H9 (cell line): Measurements from ENCODE around the gene TFPI. TPM values are rescaled to one million over a fixed set of nuclear protein-coding genes. Genes with fewer than 3 reads are reported as not detected.

Experiments used
- DNase-seq: peaks from one replicate; pipeline ENCODE4 v3.0.0-alpha.2; 2017
- H2AFZ ChIP-seq: one replicate; pipeline ENCODE4 v1.6.1; 2013; ENCODE audit warnings: mild to moderate bottlenecking, low read length, control low read depth, moderate library complexity
- H2AK5ac ChIP-seq: 2 replicates; pipeline ENCODE4 v1.6.1; 2013; ENCODE audit warnings: low read length, control low read depth, mixed read lengths; ENCODE audit not compliant: insufficient read length
- H2BK120ac ChIP-seq: one replicate; pipeline ENCODE4 v1.6.1; 2013; ENCODE audit warnings: low read depth, mild to moderate bottlenecking, low read length, control low read depth, inconsistent platforms; ENCODE audit not compliant: poor library complexity, severe bottlenecking
- H2BK12ac ChIP-seq: 2 replicates; pipeline ENCODE4 v1.6.1; 2013; ENCODE audit warnings: low read length, control low read depth, mixed read lengths, low read depth; ENCODE audit not compliant: insufficient read length
- H2BK15ac ChIP-seq: 2 replicates; pipeline ENCODE4 v1.6.1; 2013; ENCODE audit warnings: low read depth, low read length, control low read depth
- H2BK20ac ChIP-seq: one replicate; pipeline ENCODE4 v1.6.1; 2013; ENCODE audit warnings: low read depth, mild to moderate bottlenecking, low read length, control low read depth, inconsistent platforms; ENCODE audit not compliant: poor library complexity, severe bottlenecking
- H2BK5ac ChIP-seq: 2 replicates; pipeline ENCODE4 v1.6.1; 2013; ENCODE audit warnings: low read length, control low read depth, mixed read lengths; ENCODE audit not compliant: insufficient read length
- H3K14ac ChIP-seq: 2 replicates; pipeline ENCODE4 v1.6.1; 2013; ENCODE audit warnings: low read length, control low read depth; ENCODE audit not compliant: insufficient read depth
- H3K18ac ChIP-seq: 2 replicates; pipeline ENCODE4 v1.6.1; 2013; ENCODE audit warnings: low read depth, mild to moderate bottlenecking, mixed read lengths, low read length, control low read depth; ENCODE audit not compliant: insufficient read length
- H3K23ac ChIP-seq: 2 replicates; pipeline ENCODE4 v1.6.1; 2013; ENCODE audit warnings: low read length, control low read depth, mixed read lengths, low read depth; ENCODE audit not compliant: insufficient read length
- H3K23me2 ChIP-seq: 2 replicates; pipeline ENCODE4 v1.6.1; 2013; ENCODE audit warnings: low read depth, mild to moderate bottlenecking, mixed read lengths, low read length, control low read depth; ENCODE audit not compliant: insufficient read length, poor library complexity, severe bottlenecking
- H3K27ac ChIP-seq: 2 replicates; pipeline ENCODE4 v1.5.1; 2013; ENCODE audit warnings: low read length, control low read depth, mixed read lengths, low read depth; ENCODE audit not compliant: insufficient read length
- H3K27me3 ChIP-seq: 2 replicates; pipeline ENCODE4 v1.6.1; 2013; ENCODE audit warnings: low read length, control low read depth, inconsistent platforms; ENCODE audit not compliant: insufficient read depth
- H3K4ac ChIP-seq: 2 replicates; pipeline ENCODE4 v1.6.1; 2013; ENCODE audit warnings: low read depth, mild to moderate bottlenecking, control low read depth, inconsistent platforms, low read length, moderate library complexity
- H3K4me1 ChIP-seq: 2 replicates; pipeline ENCODE4 v1.6.1; 2013; ENCODE audit warnings: low read length, control low read depth, inconsistent platforms; ENCODE audit not compliant: insufficient read depth
- H3K4me2 ChIP-seq: 2 replicates; pipeline ENCODE4 v1.6.1; 2013; ENCODE audit warnings: low read length, control low read depth, mixed read lengths; ENCODE audit not compliant: insufficient read length, insufficient read depth
- H3K56ac ChIP-seq: 2 replicates; pipeline ENCODE4 v1.6.1; 2013; ENCODE audit warnings: low read depth, mild to moderate bottlenecking, mixed read lengths, low read length, control low read depth; ENCODE audit not compliant: insufficient read length
- H3K79me1 ChIP-seq: 2 replicates; pipeline ENCODE4 v1.6.1; 2013; ENCODE audit warnings: low read depth, mild to moderate bottlenecking, moderate library complexity, low read length, control low read depth, inconsistent platforms; ENCODE audit not compliant: insufficient read depth, poor library complexity, severe bottlenecking
- H3K79me2 ChIP-seq: 2 replicates; pipeline ENCODE4 v1.6.1; 2013; ENCODE audit warnings: low read length, control low read depth, inconsistent platforms; ENCODE audit not compliant: insufficient read depth
- H3K9ac ChIP-seq: 2 replicates; pipeline ENCODE4 v1.6.1; 2013; ENCODE audit warnings: low read length, control low read depth, mixed read lengths; ENCODE audit not compliant: insufficient read length; ENCODE audit errors: extremely low read depth
- H3K9me3 ChIP-seq: one replicate; pipeline ENCODE4 v1.6.1; 2013; ENCODE audit warnings: low read depth, low read length, inconsistent platforms; ENCODE audit not compliant: control insufficient read depth
- H3T11ph ChIP-seq: one replicate; pipeline ENCODE4 v1.6.1; 2013; ENCODE audit warnings: mild to moderate bottlenecking, low read length, control low read depth, inconsistent platforms
- H4K20me1 ChIP-seq: one replicate; pipeline ENCODE4 v1.6.1; 2013; ENCODE audit not compliant: control insufficient read depth, insufficient read length, insufficient read depth
- H4K5ac ChIP-seq: 2 replicates; pipeline ENCODE4 v1.6.1; 2013; ENCODE audit warnings: low read depth, mild to moderate bottlenecking, mixed read lengths, low read length, control low read depth; ENCODE audit not compliant: insufficient read length
- H4K8ac ChIP-seq: replicated peaks from 2 replicates; pipeline ENCODE4 v1.6.1; 2013; ENCODE audit warnings: low read length, control low read depth, mixed read lengths, low read depth; ENCODE audit not compliant: insufficient read length
- H4K91ac ChIP-seq: 2 replicates; pipeline ENCODE4 v1.6.1; 2013; ENCODE audit warnings: low read depth, mild to moderate bottlenecking, moderate library complexity, mixed read lengths, low read length, control low read depth; ENCODE audit not compliant: insufficient read length
- H3K27ac Mint-ChIP-seq, 3 experiments: 2 replicates in 2 of 3; 3 replicates in 1 of 3; pipeline ENCODE4 v1.8.0; 2020 to 2021; ENCODE audit warnings: mixed read lengths in 3 of 3, mild to moderate bottlenecking in 1 of 3, moderate library complexity in 1 of 3
- H3K27me3 Mint-ChIP-seq: 2 replicates; pipeline ENCODE4 v1.8.0; 2021; ENCODE audit warnings: low read depth, mild to moderate bottlenecking, moderate library complexity, mixed read lengths
- H3K36me3 Mint-ChIP-seq, 3 experiments: 2 replicates in 2 of 3; 3 replicates in 1 of 3; pipeline ENCODE4 v1.8.0; 2020 to 2021; ENCODE audit warnings: low read depth in 3 of 3, mixed read lengths in 3 of 3; ENCODE audit not compliant: insufficient read depth in 1 of 3
- H3K4me1 Mint-ChIP-seq, 2 experiments: 2 replicates each; pipeline ENCODE4 v1.8.0; 2020; ENCODE audit warnings: mixed read lengths in 2 of 2
- H3K4me3 Mint-ChIP-seq, 2 experiments: 2 replicates in 1 of 2; 3 replicates in 1 of 2; pipeline ENCODE4 v1.8.0; 2020 to 2021; ENCODE audit warnings: mild to moderate bottlenecking in 2 of 2, mixed read lengths in 2 of 2, moderate library complexity in 1 of 2
- H3K9me3 Mint-ChIP-seq, 2 experiments: 2 replicates in 1 of 2; 3 replicates in 1 of 2; pipeline ENCODE4 v1.8.0; 2020; ENCODE audit warnings: mild to moderate bottlenecking in 2 of 2, mixed read lengths in 2 of 2, moderate library complexity in 1 of 2
- CTCF ChIP-seq: fragments of 200-600 bp; sonication (generic); conservative IDR thresholded peaks from 3 replicates; pipeline ENCODE4 v1.8.0; 2021; ENCODE audit warnings: antibody characterized with exemption, mild to moderate bottlenecking
- WGBS: extraction: QIAGEN DNeasy Blood & Tissue Kit; methylation state at CpG from one replicate; pipeline ENCODE4 v1.1.7; 2013; ENCODE audit warnings: missing lambda C conversion rate, low lambda C conversion rate, mixed read lengths; ENCODE audit not compliant: insufficient read length; ENCODE audit errors: extremely low coverage; 5-methylcytosine and 5-hydroxymethylcytosine counted together
- total RNA-seq: library from RNA; stranded (reverse); gene quantifications from 2 replicates; pipeline ENCODE4 v1.2.1, GENCODE V29; 2021

TFPI gene
- total RNA-seq, 1 experiment from 2014 or later, result 5.8 TPM

- Mint-ChIP-seq H3K4me3 (no peak overlapping the region), H3K9me3 (peaks cover 27% of the 10 kb centered on the region in 2 experiments), H3K27me3 (no peaks in the 10 kb centered on the region; the same call in 1 of the 2 replicates), H3K36me3 (peaks cover 14 to 28% (median 27%) of the 10 kb centered on the region in 3 experiments), H3K27ac (no peak overlapping the region), H3K4me1 (no peaks in the 10 kb centered on the region)
- no peak overlapping the region for H2AFZ ChIP-seq
- no peak overlapping the region for H4K8ac ChIP-seq
- no peak overlapping the region for H4K5ac ChIP-seq
- no peak overlapping the region for H3K4me2 ChIP-seq
- no peak overlapping the region for H2BK12ac ChIP-seq
- no peak overlapping the region for H2BK120ac ChIP-seq
- H3K4me1 ChIP-seq, result no peaks in the 10 kb centered on the region
- H2BK15ac ChIP-seq, result no peak overlapping the region
- H3K14ac ChIP-seq, result no peak overlapping the region
- DNase-seq, result no peak
- no peak overlapping the region for H3K23ac ChIP-seq
- no peak overlapping the region for H3T11ph ChIP-seq
- H3K79me1 ChIP-seq, result no peaks in the 10 kb centered on the region
- H3K79me2 ChIP-seq, result no peaks in the 10 kb centered on the region
- peaks cover 14% of the 10 kb centered on the region for H3K9me3 ChIP-seq
- H3K4ac ChIP-seq, result no peak overlapping the region
- H3K9ac ChIP-seq, result no peak overlapping the region
- H3K27ac ChIP-seq, result no peak overlapping the region
- H2BK5ac ChIP-seq, result no peak overlapping the region
- no peaks in the 10 kb centered on the region for H4K20me1 ChIP-seq
- no peaks in the 10 kb centered on the region for H3K27me3 ChIP-seq
- no CpG with 5 or more reads among the region's 1 CpG for WGBS
- no peak for TF ChIP-seq CTCF
- no peak overlapping the region for H2AK5ac ChIP-seq
- H4K91ac ChIP-seq, result no peak overlapping the region
- H3K23me2 ChIP-seq, result no peaks in the 10 kb centered on the region
- H3K56ac ChIP-seq, result no peak overlapping the region
- H2BK20ac ChIP-seq, result no peak overlapping the region
- H3K18ac ChIP-seq, result no peak overlapping the region
Measured at GRCh38 chr2:187495324-187495723, 58.9 kb downstream of the TFPI start.
